ENCODE results near the gene ARHGEF7. TPM values are rescaled to one million over a fixed set of nuclear protein-coding genes. Genes with fewer than 3 reads are reported as not detected.

The ARHGEF7 gene
- total RNA-seq, 1 experiment from 2014 or later, result 46.2 TPM

DNA sequence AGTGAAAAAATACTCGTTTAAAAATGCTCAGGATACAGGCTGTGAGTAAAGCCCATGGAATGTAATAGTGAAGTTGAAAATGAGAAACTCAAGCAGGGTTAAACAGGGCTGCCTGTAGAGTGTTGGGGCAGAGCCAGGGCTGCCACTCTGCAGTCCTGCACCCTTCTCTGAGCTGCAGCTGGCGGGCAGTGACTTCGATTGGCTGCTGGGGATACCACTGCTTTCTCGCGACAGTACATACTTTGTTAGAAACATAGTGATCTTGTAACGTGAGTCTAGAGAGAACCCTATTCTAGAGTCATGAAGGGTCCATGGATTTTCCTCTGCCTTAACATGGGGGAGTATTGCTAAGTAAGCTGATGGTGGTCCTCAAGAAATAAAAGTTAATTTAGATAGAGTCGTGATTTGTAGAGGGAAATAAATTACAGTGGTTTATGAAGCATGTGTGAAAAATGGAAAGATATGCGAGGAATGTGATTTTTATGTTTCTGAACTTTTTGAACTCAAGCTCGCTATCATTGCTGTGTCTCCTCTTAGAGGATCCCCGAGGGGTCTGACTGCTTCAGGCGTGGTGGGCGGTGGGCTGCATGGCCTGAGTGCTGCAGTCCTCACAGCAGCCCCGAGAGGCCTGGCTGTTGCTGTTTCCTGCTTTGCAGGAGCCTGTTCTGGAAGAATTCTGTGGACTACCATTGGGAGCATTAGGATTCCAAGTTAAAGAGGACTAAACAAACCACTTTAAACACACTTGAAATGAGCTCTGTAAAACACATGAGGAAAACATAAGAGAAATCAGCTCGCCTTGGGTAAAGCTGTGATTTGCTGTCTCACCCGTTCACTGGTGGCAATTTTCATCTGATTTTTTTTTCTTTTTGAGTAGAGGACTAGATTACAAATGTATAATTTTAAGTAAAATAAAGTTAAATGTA is 95.7 kb downstream of the ARHGEF7 start:
- H3K27ac ChIP-seq (ENCODE audit: low read depth, low read length), result no peak overlapping the region
- POLR2A ChIA-PET, result no interaction called here

DNA sequence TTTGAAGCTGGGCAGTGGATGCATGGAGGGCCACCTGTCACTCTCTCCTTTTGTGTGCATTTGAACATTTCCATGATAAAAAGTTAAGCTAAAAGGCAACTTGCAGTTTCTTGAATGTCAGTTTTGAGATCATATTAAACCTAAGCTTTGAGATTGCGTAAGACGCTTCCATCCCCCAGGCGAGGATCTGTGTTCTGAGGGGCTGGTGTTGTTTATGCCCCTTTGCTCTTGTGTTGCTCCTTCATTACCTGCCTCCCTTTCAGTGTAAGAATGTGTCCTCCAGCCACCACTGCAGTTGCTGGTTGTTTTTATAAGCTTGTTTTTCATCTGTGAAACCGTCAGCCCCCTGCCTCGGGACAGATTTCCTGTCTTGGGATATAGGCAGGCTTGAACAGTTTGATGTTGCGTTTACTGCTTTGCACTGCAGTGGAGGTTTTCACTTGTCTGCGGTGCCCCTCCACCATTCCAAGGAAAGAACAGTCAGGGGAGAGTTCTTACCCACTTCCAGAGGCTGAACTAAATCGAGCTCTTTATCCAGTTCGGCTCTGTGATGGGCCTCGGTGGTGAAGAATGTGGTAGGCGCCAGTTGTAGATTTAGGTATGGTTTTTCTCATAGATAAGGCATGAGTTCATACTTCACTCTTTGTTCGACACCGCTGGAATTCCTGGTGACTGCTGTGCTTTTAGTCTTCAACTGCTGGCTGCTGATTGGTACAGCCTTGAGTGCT is 96.8 kb downstream of the ARHGEF7 start:
- intact Hi-C loops (cut with micrococcal nuclease), result no loop called here
- peaks cover 13% of the 10 kb centered on the region; the same call in 1 of the 2 replicates for H4K20me1 ChIP-seq (ENCODE audit: insufficient read depth)

More for the DNA sequence above, 95.7 kb downstream of the ARHGEF7 start:
- Histone ChIP-seq H3K4me2 (ENCODE audit: low read length) (peak overlapping the region; percentile 45), H3K4me3 (replicated peaks in 1 of 2; ENCODE audit: low read depth in 1 of 2, low read length in 2 of 2) (no peak overlapping the region), H3K9me2 (ENCODE audit: insufficient read depth) (no peaks in the 10 kb centered on the region), H3K9ac (ENCODE audit: low read length) (peak overlapping the region; percentile 12; the same call in 1 of the 2 replicates), H3K9me3 (ENCODE audit: control insufficient read depth in 1 of 2, insufficient read depth in 1 of 2, low read depth in 1 of 2, low read length in 2 of 2) (no peaks in the 10 kb centered on the region), H3K4me1 (ENCODE audit: control insufficient read depth in 1 of 2, insufficient read depth in 2 of 2, low read length in 2 of 2) (peaks cover 10 to 24% of the 10 kb centered on the region in 2 experiments), H3K36me3 (ENCODE audit: control insufficient read depth in 1 of 2, insufficient read depth in 2 of 2, low read length in 2 of 2) (no peaks in the 10 kb centered on the region), H3K27me3 (ENCODE audit: insufficient read depth, low read length) (no peaks in the 10 kb centered on the region), H2AFZ (ENCODE audit: low read depth, low read length, poor library complexity, severe bottlenecking) (no peak overlapping the region), H3K79me2 (ENCODE audit: insufficient read depth, low read length) (peaks cover 95% of the 10 kb centered on the region), H4K20me1 (ENCODE audit: insufficient read depth) (peaks cover 13% of the 10 kb centered on the region; the same call in 1 of the 2 replicates)
- CTCF ChIA-PET, result interaction anchor here (1.5 kb wide), 1 partner anchor 143 kb away, joined by 3 read pairs; no protein-coding TSS in a partner anchor
- peak; percentile 78 for ATAC-seq
- DNase-seq (ENCODE audit: low read depth, low spot score), result no peak
- intact Hi-C loops (cut with micrococcal nuclease), result no loop called here
- TF ChIP-seq EZH2 (IDR thresholded peaks at IDR 0.05), result no peak
- TF ChIP-seq, protein P1, sequence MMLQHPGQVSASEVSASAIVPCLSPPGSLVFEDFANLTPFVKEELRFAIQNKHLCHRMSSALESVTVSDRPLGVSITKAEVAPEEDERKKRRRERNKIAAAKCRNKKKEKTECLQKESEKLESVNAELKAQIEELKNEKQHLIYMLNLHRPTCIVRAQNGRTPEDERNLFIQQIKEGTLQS (IDR thresholded peaks at IDR 0.05), result no peak
- no peak for TF ChIP-seq TCF7L2 (IDR thresholded peaks at IDR 0.05; ENCODE audit: borderline replicate concordance, extremely low read depth, insufficient read depth, insufficient read length)
- TF ChIP-seq EZH2phosphoT487 (IDR thresholded peaks at IDR 0.05; ENCODE audit: borderline replicate concordance), result no peak
- TF ChIP-seq, protein P2, sequence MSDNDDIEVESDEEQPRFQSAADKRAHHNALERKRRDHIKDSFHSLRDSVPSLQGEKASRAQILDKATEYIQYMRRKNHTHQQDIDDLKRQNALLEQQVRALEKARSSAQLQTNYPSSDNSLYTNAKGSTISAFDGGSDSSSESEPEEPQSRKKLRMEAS (IDR thresholded peaks at IDR 0.05), result no peak
- no peak for TF ChIP-seq ZNF274 (IDR thresholded peaks at IDR 0.05; ENCODE audit: low read depth, low read length)
- no TSS peak for BruUV-seq (replicated peaks)
- RAD21 ChIA-PET (ENCODE audit: low non-redundant PET in 1 of 2, low total read pairs in 2 of 2, uncharacterized antibody in 2 of 2, unreplicated experiment in 2 of 2), result interaction anchor here in 1 of 2 experiments (0.5 kb wide), 1 partner anchor 144 kb away, joined by 6 read pairs; no protein-coding TSS in a partner anchor

More for the DNA sequence above, 96.8 kb downstream of the ARHGEF7 start:
- CTCF ChIA-PET, result interaction anchor here (1.5 kb wide), 1 partner anchor 144 kb away, joined by 3 read pairs; no protein-coding TSS in a partner anchor
- Histone ChIP-seq H3K79me2 (ENCODE audit: insufficient read depth, low read length) (peaks cover 99% of the 10 kb centered on the region), H3K9me2 (ENCODE audit: insufficient read depth) (no peaks in the 10 kb centered on the region), H3K27ac (ENCODE audit: low read depth, low read length) (no peak overlapping the region), H3K36me3 (ENCODE audit: control insufficient read depth in 1 of 2, insufficient read depth in 2 of 2, low read length in 2 of 2) (no peaks in the 10 kb centered on the region), H3K27me3 (ENCODE audit: insufficient read depth, low read length) (no peaks in the 10 kb centered on the region), H3K4me3 (replicated peaks in 1 of 2; ENCODE audit: low read depth in 1 of 2, low read length in 2 of 2) (no peak overlapping the region), H3K4me1 (ENCODE audit: control insufficient read depth in 1 of 2, insufficient read depth in 2 of 2, low read length in 2 of 2) (peaks cover 10 to 24% of the 10 kb centered on the region in 2 experiments), H2AFZ (ENCODE audit: low read depth, low read length, poor library complexity, severe bottlenecking) (no peak overlapping the region), H3K4me2 (ENCODE audit: low read length) (no peak overlapping the region), H3K9ac (ENCODE audit: low read length) (no peak overlapping the region), H3K9me3 (ENCODE audit: control insufficient read depth in 1 of 2, insufficient read depth in 1 of 2, low read depth in 1 of 2, low read length in 2 of 2) (no peaks in the 10 kb centered on the region)
- RAD21 ChIA-PET (ENCODE audit: low non-redundant PET in 1 of 2, low total read pairs in 2 of 2, uncharacterized antibody in 2 of 2, unreplicated experiment in 2 of 2), result interaction anchor here in 1 of 2 experiments (0.5 kb wide), 1 partner anchor 145 kb away, joined by 6 read pairs; no protein-coding TSS in a partner anchor
- TF ChIP-seq, protein P3, sequence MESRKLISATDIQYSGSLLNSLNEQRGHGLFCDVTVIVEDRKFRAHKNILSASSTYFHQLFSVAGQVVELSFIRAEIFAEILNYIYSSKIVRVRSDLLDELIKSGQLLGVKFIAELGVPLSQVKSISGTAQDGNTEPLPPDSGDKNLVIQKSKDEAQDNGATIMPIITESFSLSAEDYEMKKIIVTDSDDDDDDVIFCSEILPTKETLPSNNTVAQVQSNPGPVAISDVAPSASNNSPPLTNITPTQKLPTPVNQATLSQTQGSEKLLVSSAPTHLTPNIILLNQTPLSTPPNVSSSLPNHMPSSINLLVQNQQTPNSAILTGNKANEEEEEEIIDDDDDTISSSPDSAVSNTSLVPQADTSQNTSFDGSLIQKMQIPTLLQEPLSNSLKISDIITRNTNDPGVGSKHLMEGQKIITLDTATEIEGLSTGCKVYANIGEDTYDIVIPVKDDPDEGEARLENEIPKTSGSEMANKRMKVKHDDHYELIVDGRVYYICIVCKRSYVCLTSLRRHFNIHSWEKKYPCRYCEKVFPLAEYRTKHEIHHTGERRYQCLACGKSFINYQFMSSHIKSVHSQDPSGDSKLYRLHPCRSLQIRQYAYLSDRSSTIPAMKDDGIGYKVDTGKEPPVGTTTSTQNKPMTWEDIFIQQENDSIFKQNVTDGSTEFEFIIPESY (IDR thresholded peaks at IDR 0.05; ENCODE audit: extremely low read depth, insufficient replicate concordance, low read length), result no peak
- TF ChIP-seq CEBPB (IDR thresholded peaks at IDR 0.05; ENCODE audit: low read depth), result peak; percentile 13; the same call in 1 of the 2 replicates
- no TSS peak for BruUV-seq (replicated peaks)
- no peak for ATAC-seq
- DNase-seq (ENCODE audit: low read depth, low spot score), result no peak
- POLR2A ChIA-PET, result no interaction called here
